Measurements from ENCODE around the gene CMTM4.

DNA sequence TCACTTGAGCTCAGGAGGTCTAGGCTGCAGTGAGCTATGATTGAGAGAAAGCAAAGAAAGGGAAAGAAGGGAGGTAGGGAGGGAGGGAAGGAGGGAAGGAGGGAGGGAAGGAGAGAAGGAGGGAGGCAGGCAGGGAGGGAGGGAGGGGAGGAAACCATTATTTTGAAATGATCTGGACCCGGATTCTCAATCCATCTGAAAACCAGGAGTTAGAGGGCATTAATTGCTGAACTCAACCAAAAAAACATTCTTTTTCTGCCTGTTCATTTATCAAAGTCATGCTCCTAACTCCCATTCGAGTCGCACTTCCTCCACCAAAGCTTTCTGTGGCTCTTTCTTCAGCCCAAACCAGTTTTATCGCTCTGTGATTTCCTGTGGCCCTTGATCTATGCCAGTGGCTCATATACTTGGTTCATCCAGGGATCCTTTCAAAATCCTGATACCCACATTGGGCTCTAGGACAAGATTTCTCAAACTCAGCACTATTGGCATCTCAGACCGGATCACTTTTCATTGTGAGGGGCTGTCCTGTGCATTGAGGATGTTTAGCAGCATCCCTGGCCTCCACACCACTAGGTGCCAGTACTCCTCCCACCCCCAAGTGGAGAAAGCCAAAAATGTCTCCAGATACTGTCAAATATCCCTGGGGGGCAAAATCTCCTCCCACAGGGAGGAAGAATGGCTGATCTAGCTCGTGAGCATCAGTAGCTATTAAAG, 38.2 kb downstream of the CMTM4 start:
- TF ChIP-seq, protein P1, sequence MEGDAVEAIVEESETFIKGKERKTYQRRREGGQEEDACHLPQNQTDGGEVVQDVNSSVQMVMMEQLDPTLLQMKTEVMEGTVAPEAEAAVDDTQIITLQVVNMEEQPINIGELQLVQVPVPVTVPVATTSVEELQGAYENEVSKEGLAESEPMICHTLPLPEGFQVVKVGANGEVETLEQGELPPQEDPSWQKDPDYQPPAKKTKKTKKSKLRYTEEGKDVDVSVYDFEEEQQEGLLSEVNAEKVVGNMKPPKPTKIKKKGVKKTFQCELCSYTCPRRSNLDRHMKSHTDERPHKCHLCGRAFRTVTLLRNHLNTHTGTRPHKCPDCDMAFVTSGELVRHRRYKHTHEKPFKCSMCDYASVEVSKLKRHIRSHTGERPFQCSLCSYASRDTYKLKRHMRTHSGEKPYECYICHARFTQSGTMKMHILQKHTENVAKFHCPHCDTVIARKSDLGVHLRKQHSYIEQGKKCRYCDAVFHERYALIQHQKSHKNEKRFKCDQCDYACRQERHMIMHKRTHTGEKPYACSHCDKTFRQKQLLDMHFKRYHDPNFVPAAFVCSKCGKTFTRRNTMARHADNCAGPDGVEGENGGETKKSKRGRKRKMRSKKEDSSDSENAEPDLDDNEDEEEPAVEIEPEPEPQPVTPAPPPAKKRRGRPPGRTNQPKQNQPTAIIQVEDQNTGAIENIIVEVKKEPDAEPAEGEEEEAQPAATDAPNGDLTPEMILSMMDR (IDR thresholded peaks at IDR 0.05) = no peak
- no peak for TF ChIP-seq EZH2 (IDR thresholded peaks at IDR 0.05; ENCODE audit: borderline replicate concordance, insufficient read depth, low read depth, low read length, poor library complexity, severe bottlenecking)

All from B cell (primary cell).